Liver (tissue), 9 donors: ENCODE measurements around the gene COX19. TPM values are rescaled to one million over a fixed set of nuclear protein-coding genes. Genes with fewer than 3 reads are reported as not detected.

ENCODE experiments used
- DNase-seq: peaks from one replicate; pipeline ENCODE4 v3.0.0-alpha.2; 2017; ENCODE audit warnings: low spot score
- H3K27ac ChIP-seq, 2 donors: one replicate each; pipeline ENCODE4 v1.7.0; 2013; ENCODE audit warnings: inconsistent platforms in 2 of 2, low read length in 2 of 2, control low read depth in 1 of 2, low read depth in 1 of 2, mild to moderate bottlenecking in 1 of 2
- H3K27me3 ChIP-seq, 4 donors: one replicate each; pipeline versions ENCODE4 v1.6.1 to v1.7.0; 2013; ENCODE audit warnings: low read length in 3 of 4, inconsistent platforms in 1 of 4, mild to moderate bottlenecking in 1 of 4, moderate library complexity in 1 of 4; ENCODE audit not compliant: control insufficient read depth in 4 of 4, insufficient read depth in 4 of 4
- H3K36me3 ChIP-seq, 4 donors: one replicate each; pipeline versions ENCODE4 v1.6.1 to v1.7.0; 2013; ENCODE audit warnings: low read length in 3 of 4, mild to moderate bottlenecking in 3 of 4, low read depth in 1 of 4, moderate library complexity in 1 of 4; ENCODE audit not compliant: control insufficient read depth in 4 of 4, insufficient read depth in 3 of 4
- H3K4me1 ChIP-seq, 4 donors: one replicate each; pipeline versions ENCODE4 v1.6.1 to v1.7.0; 2013; ENCODE audit warnings: low read length in 3 of 4, mild to moderate bottlenecking in 3 of 4, moderate library complexity in 1 of 4; ENCODE audit not compliant: control insufficient read depth in 4 of 4, insufficient read depth in 4 of 4
- H3K4me3 ChIP-seq, 3 donors: one replicate each; pipeline versions ENCODE4 v1.6.1 to v1.7.0; 2013; ENCODE audit warnings: low read length in 3 of 3, control low read depth in 1 of 3, low read depth in 1 of 3, mild to moderate bottlenecking in 1 of 3
- H3K9ac ChIP-seq, 2 donors: one replicate each; pipeline ENCODE4 v1.7.0; 2013; ENCODE audit warnings: low read length in 2 of 2, mild to moderate bottlenecking in 2 of 2, moderate library complexity in 2 of 2, control low read depth in 1 of 2, low read depth in 1 of 2
- H3K9me3 ChIP-seq, 4 donors: one replicate each; pipeline versions ENCODE4 v1.6.1 to v1.7.0; 2013; ENCODE audit warnings: low read length in 3 of 4; ENCODE audit not compliant: control insufficient read depth in 4 of 4
- ATF3 ChIP-seq: IDR thresholded peaks from 2 replicates; pipeline ENCODE4 v1.6.1; 2016; ENCODE audit warnings: antibody characterized with exemption
- CTCF ChIP-seq: fragments of 150-350 bp; IDR thresholded peaks from 2 replicates; pipeline ENCODE4 v1.5.1; 2017; ENCODE audit warnings: improper control_type of control experiment, low read depth, low read length; ENCODE audit not compliant: missing input control
- FOXA1 ChIP-seq: IDR thresholded peaks from 2 replicates; pipeline ENCODE4 v1.6.1; 2016; ENCODE audit warnings: antibody characterized with exemption
- FOXA2 ChIP-seq: IDR thresholded peaks from 2 replicates; pipeline ENCODE4 v1.6.1; 2016; ENCODE audit warnings: antibody characterized with exemption
- GABPA ChIP-seq, 2 donors: IDR thresholded peaks in 1 of 2; conservative IDR thresholded peaks in 1 of 2; 2 replicates each; pipeline ENCODE4 v1.6.1; 2016; ENCODE audit warnings: antibody characterized with exemption in 2 of 2, mild to moderate bottlenecking in 1 of 2, moderate library complexity in 1 of 2
- HNF4A ChIP-seq, 2 donors: conservative IDR thresholded peaks; 2 replicates each; pipeline ENCODE4 v1.6.1; 2016; ENCODE audit warnings: antibody characterized with exemption in 2 of 2, mild to moderate bottlenecking in 2 of 2
- HNF4G ChIP-seq: IDR thresholded peaks from 2 replicates; pipeline ENCODE4 v1.6.1; 2016; ENCODE audit warnings: antibody characterized with exemption
- JUND ChIP-seq, 2 donors: IDR thresholded peaks; 2 replicates each; pipeline ENCODE4 v1.6.1; 2016; ENCODE audit warnings: antibody characterized with exemption in 2 of 2
- MAX ChIP-seq: IDR thresholded peaks from 2 replicates; pipeline ENCODE4 v1.6.1; 2016; ENCODE audit warnings: antibody characterized with exemption
- NR2F2 ChIP-seq: IDR thresholded peaks from 2 replicates; pipeline ENCODE4 v1.6.1; 2016; ENCODE audit warnings: antibody characterized with exemption
- RAD21 ChIP-seq, 2 donors: IDR thresholded peaks; 2 replicates each; pipeline ENCODE4 v1.6.1; 2016; ENCODE audit warnings: antibody characterized with exemption in 2 of 2, mild to moderate bottlenecking in 2 of 2
- REST ChIP-seq: IDR thresholded peaks from 2 replicates; pipeline ENCODE4 v1.6.1; 2016; ENCODE audit warnings: antibody characterized with exemption, mild to moderate bottlenecking
- TAF1 ChIP-seq: conservative IDR thresholded peaks from 2 replicates; pipeline ENCODE4 v1.6.1; 2016; ENCODE audit warnings: antibody characterized with exemption, mild to moderate bottlenecking
- YY1 ChIP-seq: IDR thresholded peaks from 2 replicates; pipeline ENCODE4 v1.6.1; 2016; ENCODE audit warnings: antibody characterized with exemption, mild to moderate bottlenecking
- ZBTB33 ChIP-seq: IDR thresholded peaks from 2 replicates; pipeline ENCODE4 v1.6.1; 2016; ENCODE audit warnings: antibody characterized with exemption
- WGBS: extraction: QIAGEN DNeasy Blood & Tissue Kit; methylation state at CpG from one replicate; pipeline ENCODE4 v1.1.7; 2013; 5-methylcytosine and 5-hydroxymethylcytosine counted together
- polyA plus RNA-seq, 2 donors: library from polyadenylated mRNA; stranded (reverse) in 1 of 2; unstranded in 1 of 2; fragments of 200-250 nt in 1 of 2; fragments of >200 nt in 1 of 2; fragmentation: Nextera tagmentation in 1 of 2; extraction: Ambion mirVana in 1 of 2; gene quantifications; one replicate each; pipeline versions ENCODE4 v1.2.1 to v1.2.3, GENCODE V29; 2013 to 2015
- total RNA-seq, 2 donors: library from RNA; depleted of rRNA; stranded (reverse); fragments of >200 nt; gene quantifications; one replicate each; pipeline ENCODE4 v1.2.3, GENCODE V29; 2014
- donor health status: healthy.
- donor health status: healthy.
- donor health status: healthy.
- donor health status: healthy.
- donor health status: healthy.

Gene COX19
- total and polyA plus RNA-seq, 4 donors: 2.2 to 9.8 (median 4.8) TPM

- Histone ChIP-seq H3K36me3 (no peaks in the 10 kb centered on the region), H3K4me3 (peak overlapping the region in 1 of 3 donors; percentile 71), H3K27ac (no peak overlapping the region), H3K27me3 (peaks cover 0 to 4% (median 1%) of the 10 kb centered on the region in 4 donors), H3K9me3 (no peaks in the 10 kb centered on the region), H3K9ac (no peak overlapping the region), H3K4me1 (peaks cover 0 to 8% (median 3%) of the 10 kb centered on the region in 4 donors)
- TF ChIP-seq YY1: no peak
- no peak for TF ChIP-seq MAX
- no peak for TF ChIP-seq NR2F2
- no peak for TF ChIP-seq REST
- no peak for TF ChIP-seq HNF4A (conservative IDR thresholded peaks at IDR 0.05)
- no peak for TF ChIP-seq RAD21 (IDR thresholded peaks at IDR 0.05)
- TF ChIP-seq HNF4G: no peak
- TF ChIP-seq GABPA (IDR thresholded peaks at IDR 0.05 in 1 of 2, conservative IDR thresholded peaks at IDR 0.05 in 1 of 2): no peak
- no peak for TF ChIP-seq ZBTB33
- TF ChIP-seq TAF1: no peak
- no peak for TF ChIP-seq FOXA2
- TF ChIP-seq FOXA1: no peak
- no peak for TF ChIP-seq ATF3
- TF ChIP-seq CTCF: no peak
- no peak for TF ChIP-seq JUND (IDR thresholded peaks at IDR 0.05)
- no peak for DNase-seq
- 4% methylated on average over 78 of the region's 78 CpGs for WGBS
These were observed 21.6 kb downstream of the COX19 start for GRCh38 chr7:953547-954327.
